WTC11 (cell line): Measurements from ENCODE around the gene SYNDIG1. TPM values are rescaled to one million over a fixed set of nuclear protein-coding genes. Genes with fewer than 3 reads are reported as not detected.

Experiments
- ATAC-seq: fragments of 200-7000 bp; cut with Tn5 transposase; 2 replicates; pipeline ENCODE4 v1.10.0; 2021; ENCODE audit warnings: mild to moderate bottlenecking, moderate library complexity
- CTCF ChIA-PET: fragments of 300-600 bp; sonication (Branson Sonifier 250); formaldehyde crosslinking; loops from one replicate; lab custom pipeline; 2021; ENCODE audit warnings: antibody characterized with exemption; lab: Charles Lee
- POLR2A ChIA-PET: fragments of 350-600 bp; sonication (Branson Sonifier 250); formaldehyde crosslinking; loops from one replicate; lab custom pipeline; 2021; ENCODE audit warnings: antibody characterized with exemption; lab: Charles Lee
- DNase-seq: peaks from one replicate; pipeline ENCODE4 v3.0.0; 2021; ENCODE audit warnings: low spot score
- H3K27ac Mint-ChIP-seq: 2 replicates; pipeline ENCODE4 v1.8.0; 2021; ENCODE audit warnings: mixed read lengths
- H3K27me3 Mint-ChIP-seq: 2 replicates; pipeline ENCODE4 v1.8.0; 2021; ENCODE audit warnings: low read depth, mild to moderate bottlenecking, moderate library complexity, mixed read lengths
- H3K36me3 Mint-ChIP-seq: 2 replicates; pipeline ENCODE4 v1.8.0; 2021; ENCODE audit warnings: mixed read lengths
- H3K4me1 Mint-ChIP-seq: 2 replicates; pipeline ENCODE4 v1.8.0; 2022; ENCODE audit warnings: mixed read lengths
- H3K4me3 Mint-ChIP-seq: 2 replicates; pipeline ENCODE4 v1.8.0; 2021; ENCODE audit warnings: mild to moderate bottlenecking, moderate library complexity, mixed read lengths
- H3K9me3 Mint-ChIP-seq: 2 replicates; pipeline ENCODE4 v1.8.0; 2021; ENCODE audit warnings: mixed read lengths
- ATF3 ChIP-seq: sonication (generic); formaldehyde crosslinking; conservative IDR thresholded peaks from 2 replicates; pipeline ENCODE4 v1.8.1; 2022; ENCODE audit warnings: mild to moderate bottlenecking, missing genetic modification reagents
- ESRRA ChIP-seq: sonication (generic); formaldehyde crosslinking; IDR thresholded peaks from 2 replicates; pipeline ENCODE4 v1.8.1; 2022; ENCODE audit warnings: mild to moderate bottlenecking, missing genetic modification reagents, borderline replicate concordance
- ETV6 ChIP-seq: sonication (generic); formaldehyde crosslinking; IDR thresholded peaks from 2 replicates; pipeline ENCODE4 v1.8.1; 2022; ENCODE audit warnings: mild to moderate bottlenecking, missing genetic modification reagents
- GRHL2 ChIP-seq: fragments of 250-450 bp; sonication (Bioruptor Pico); IDR thresholded peaks from 2 replicates; pipeline ENCODE4 v1.8.0; 2022; ENCODE audit warnings: mild to moderate bottlenecking, moderate library complexity; ENCODE audit not compliant: insufficient replicate concordance, severe bottlenecking
- MLX ChIP-seq: sonication (generic); formaldehyde crosslinking; IDR thresholded peaks from 2 replicates; pipeline ENCODE4 v1.8.1; 2023; ENCODE audit warnings: mild to moderate bottlenecking, missing genetic modification reagents, moderate library complexity
- NFE2L1 ChIP-seq: sonication (generic); formaldehyde crosslinking; IDR thresholded peaks from 2 replicates; pipeline ENCODE4 v1.8.1; 2023; ENCODE audit warnings: missing genetic modification reagents
- NFYB ChIP-seq: sonication (generic); formaldehyde crosslinking; conservative IDR thresholded peaks from 2 replicates; pipeline ENCODE4 v1.8.0; 2022; ENCODE audit warnings: low read depth, missing genetic modification reagents
- PRDM15 ChIP-seq: sonication (generic); formaldehyde crosslinking; IDR thresholded peaks from 2 replicates; pipeline ENCODE4 v1.8.0; 2022; ENCODE audit warnings: missing genetic modification reagents
- SMAD3 ChIP-seq: sonication (generic); formaldehyde crosslinking; IDR thresholded peaks from 2 replicates; pipeline ENCODE4 v1.8.0; 2022; ENCODE audit warnings: missing genetic modification reagents, mild to moderate bottlenecking, borderline replicate concordance
- SP1 ChIP-seq: sonication (generic); formaldehyde crosslinking; conservative IDR thresholded peaks from 2 replicates; pipeline ENCODE4 v1.8.1; 2022; ENCODE audit warnings: missing genetic modification reagents
- TP53 ChIP-seq: sonication (generic); formaldehyde crosslinking; IDR thresholded peaks from 2 replicates; pipeline ENCODE4 v1.8.1; 2023; ENCODE audit warnings: mild to moderate bottlenecking, missing genetic modification reagents
- ZNF121 ChIP-seq: sonication (generic); formaldehyde crosslinking; IDR thresholded peaks from 2 replicates; pipeline ENCODE4 v1.8.0; 2023; ENCODE audit warnings: missing genetic modification reagents
- ZNF512 ChIP-seq: sonication (generic); formaldehyde crosslinking; IDR thresholded peaks from 2 replicates; pipeline ENCODE4 v1.8.1; 2022; ENCODE audit warnings: missing genetic modification reagents, borderline replicate concordance
- ZNF671 ChIP-seq: fragments of 250-450 bp; sonication (Bioruptor Pico); IDR thresholded peaks from 2 replicates; pipeline ENCODE4 v1.8.0; 2021; ENCODE audit warnings: mild to moderate bottlenecking
- total RNA-seq: library from RNA; stranded (reverse); gene quantifications from 3 replicates; pipeline ENCODE4 v1.2.3, GENCODE V29; 2021

Gene SYNDIG1
- total RNA-seq, 1 experiment from 2014 or later, result 6.4 TPM

- peak overlapping the region; percentile 31; the same call in 1 of the 2 replicates for H3K4me3 Mint-ChIP-seq
- peak; percentile 66; the same call in 1 of the 2 replicates for TF ChIP-seq ZNF121
- TF ChIP-seq ETV6 (CRISPR knock-in tag), result no peak
- ATAC-seq, result peak; percentile 43; the same call in 1 of the 2 replicates
- H3K9me3 Mint-ChIP-seq, result peaks cover 11% of the 10 kb centered on the region
- no peaks in the 10 kb centered on the region for H3K27me3 Mint-ChIP-seq
- H3K4me1 Mint-ChIP-seq, result peaks cover 39% of the 10 kb centered on the region
- POLR2A ChIA-PET, result no interaction called here
- no peak for DNase-seq
- H3K27ac Mint-ChIP-seq, result peak overlapping the region; percentile 71
- CTCF ChIA-PET, result interaction anchor here (0.7 to 0.9 kb wide), 3 partner anchors 162 to 254 kb away, joined by 3 read pairs; no protein-coding TSS in a partner anchor
- peaks cover 7% of the 10 kb centered on the region for H3K36me3 Mint-ChIP-seq
Measured at GRCh38 chr20:24423390-24424313, 45.8 kb upstream of the SYNDIG1 start.

GRCh38 chr20:24425523-24426135, 43.8 kb upstream of the SYNDIG1 start:
- peak overlapping the region; percentile 16; the same call in 1 of the 2 replicates for H3K4me3 Mint-ChIP-seq
- peaks cover 5% of the 10 kb centered on the region; the same call in 1 of the 2 replicates for H3K36me3 Mint-ChIP-seq
- H3K4me1 Mint-ChIP-seq, result peaks cover 39% of the 10 kb centered on the region
- H3K9me3 Mint-ChIP-seq, result peaks cover 8% of the 10 kb centered on the region
- no peaks in the 10 kb centered on the region for H3K27me3 Mint-ChIP-seq
- ChIA-PET CTCF (interaction anchor here (1.0 to 1.1 kb wide), 2 partner anchors 12 to 488 kb away, joined by 3 read pairs; no protein-coding TSS in a partner anchor), POLR2A (interaction anchor here (0.8 kb wide), 1 partner anchor 45 kb away, joined by 3 read pairs; no protein-coding TSS in a partner anchor)
- peak; percentile 80 for ATAC-seq
- TF ChIP-seq SMAD3 (CRISPR knock-in tag) (no peak), ESRRA (no peak), NFYB (CRISPR knock-in tag) (no peak), TP53 (no peak), MLX (CRISPR knock-in tag) (no peak), SP1 (CRISPR knock-in tag) (no peak), ATF3 (CRISPR knock-in tag) (no peak), ZNF671 (CRISPR knock-in tag) (no peak), ZNF512 (CRISPR knock-in tag) (no peak), PRDM15 (no peak), NFE2L1 (no peak), GRHL2 (CRISPR knock-in tag) (no peak)
- peak; percentile 34 for DNase-seq
- H3K27ac Mint-ChIP-seq, result peak overlapping the region; percentile 85
